IPS DF 6.9 (cell line): ENCODE data around the gene PODNL1.

Experiments used
- DNase-seq: peaks from one replicate; pipeline ENCODE4 v3.0.0-alpha.2; 2013; ENCODE audit warnings: low read depth, low spot score
- H3K27ac ChIP-seq: one replicate; pipeline ENCODE4 v1.5.1; 2013; ENCODE audit warnings: low read length, control low read depth
- H3K27me3 ChIP-seq: 2 replicates; pipeline ENCODE4 v1.6.1; 2013; ENCODE audit warnings: mild to moderate bottlenecking, low read length; ENCODE audit not compliant: control insufficient read depth, insufficient read depth
- H3K36me3 ChIP-seq: 2 replicates; pipeline ENCODE4 v1.6.1; 2013; ENCODE audit warnings: low read length; ENCODE audit not compliant: control insufficient read depth, insufficient read depth
- H3K4me1 ChIP-seq: 2 replicates; pipeline ENCODE4 v1.6.1; 2013; ENCODE audit warnings: low read length; ENCODE audit not compliant: control insufficient read depth, insufficient read depth
- H3K4me3 ChIP-seq: 2 replicates; pipeline ENCODE4 v1.5.1; 2013; ENCODE audit warnings: mild to moderate bottlenecking, low read length
- H3K9me3 ChIP-seq: 2 replicates; pipeline ENCODE4 v1.6.1; 2013; ENCODE audit warnings: low read length, inconsistent platforms; ENCODE audit not compliant: control insufficient read depth, insufficient read depth
- WGBS: extraction: QIAGEN DNeasy Blood & Tissue Kit; methylation state at CpG from one replicate; pipeline ENCODE4 v1.1.7; 2013; ENCODE audit warnings: mixed read lengths, missing lambda C conversion rate; ENCODE audit not compliant: insufficient read length, insufficient coverage; 5-methylcytosine and 5-hydroxymethylcytosine counted together

PODNL1 gene

DNA sequence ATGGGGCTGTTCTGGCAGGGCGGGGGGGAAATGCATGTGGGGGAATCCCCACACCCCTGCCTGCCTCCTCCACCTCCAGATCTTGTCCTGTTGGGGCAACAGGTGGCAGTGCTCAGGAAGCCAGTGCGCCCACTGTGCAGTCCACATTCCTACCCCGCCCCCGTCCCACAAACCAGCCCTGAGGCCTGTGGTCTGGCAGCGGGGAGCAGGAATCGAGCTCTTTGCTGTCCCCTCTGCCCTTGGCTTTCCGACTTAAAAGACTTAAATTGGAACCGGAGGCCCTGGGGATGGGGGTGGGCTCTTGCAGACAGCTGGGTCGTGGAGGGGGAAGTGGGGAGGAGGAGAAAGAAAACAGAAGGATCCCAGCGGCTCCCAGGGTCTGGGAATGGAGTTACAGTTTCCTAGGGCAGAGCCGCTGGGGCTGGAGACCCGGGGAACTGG, 56.9 kb downstream of the PODNL1 start:
- no peak overlapping the region for H3K4me3 ChIP-seq
- no peaks in the 10 kb centered on the region for H3K36me3 ChIP-seq
- no peak overlapping the region for H3K27ac ChIP-seq
- no CpG with 5 or more reads among the region's 12 CpGs for WGBS
- no peaks in the 10 kb centered on the region for H3K9me3 ChIP-seq
- H3K27me3 ChIP-seq: no peaks in the 10 kb centered on the region
- peaks cover 15% of the 10 kb centered on the region for H3K4me1 ChIP-seq
- DNase-seq: no peak
